KMS-11 (cell line): ENCODE data around the gene C1QL1.

Experiments used
- H2AFZ ChIP-seq: fragments of 200-600 bp; sonication (generic); 2 replicates; pipeline ENCODE4 v1.6.1; 2016; ENCODE audit warnings: antibody characterized with exemption, mixed run types, low read depth
- H3K27ac ChIP-seq: fragments of 200-600 bp; sonication (generic); 2 replicates; pipeline ENCODE4 v1.6.1; 2016; ENCODE audit warnings: mild to moderate bottlenecking, mixed run types
- H3K27me3 ChIP-seq: fragments of 200-600 bp; sonication (generic); 2 replicates; pipeline ENCODE4 v1.6.1; 2017; ENCODE audit warnings: mild to moderate bottlenecking, low read depth, mixed run types, moderate library complexity; ENCODE audit not compliant: insufficient read depth
- H3K36me3 ChIP-seq: fragments of 200-600 bp; sonication (generic); 2 replicates; pipeline ENCODE4 v1.6.1; 2017; ENCODE audit warnings: mild to moderate bottlenecking, mixed run types; ENCODE audit not compliant: insufficient read depth
- H3K4me1 ChIP-seq: fragments of 200-600 bp; sonication (generic); 2 replicates; pipeline ENCODE4 v1.6.1; 2016; ENCODE audit warnings: mild to moderate bottlenecking, low read depth, mixed run types; ENCODE audit not compliant: poor library complexity, severe bottlenecking
- H3K4me2 ChIP-seq: fragments of 200-600 bp; sonication (generic); 2 replicates; pipeline ENCODE4 v1.7.0; 2016; ENCODE audit warnings: mild to moderate bottlenecking, mixed run types
- H3K4me3 ChIP-seq: fragments of 200-600 bp; sonication (generic); IDR thresholded peaks from 2 replicates; pipeline ENCODE4 v1.6.1; 2017; ENCODE audit warnings: low read depth, low read length, mixed read lengths; ENCODE audit not compliant: insufficient read depth
- H3K79me2 ChIP-seq: fragments of 200-600 bp; sonication (generic); 2 replicates; pipeline ENCODE4 v1.6.1; 2016; ENCODE audit warnings: low read depth, mixed run types; ENCODE audit not compliant: insufficient read depth
- H3K9ac ChIP-seq: fragments of 200-600 bp; sonication (generic); 2 replicates; pipeline ENCODE4 v1.6.1; 2016; ENCODE audit warnings: mild to moderate bottlenecking, mixed run types
- H4K20me1 ChIP-seq: fragments of 200-600 bp; sonication (generic); 2 replicates; pipeline ENCODE4 v1.6.1; 2016; ENCODE audit warnings: mild to moderate bottlenecking, mixed run types; ENCODE audit not compliant: insufficient read depth
- TF ChIP-seq, protein P1 (sequence below): fragments of 200-600 bp; sonication (generic); conservative IDR thresholded peaks from 2 replicates; pipeline ENCODE4 v1.6.1; 2017; ENCODE audit warnings: low read depth, mild to moderate bottlenecking, antibody characterized with exemption, low read length, moderate library complexity, mixed read lengths

C1QL1 gene

DNA sequence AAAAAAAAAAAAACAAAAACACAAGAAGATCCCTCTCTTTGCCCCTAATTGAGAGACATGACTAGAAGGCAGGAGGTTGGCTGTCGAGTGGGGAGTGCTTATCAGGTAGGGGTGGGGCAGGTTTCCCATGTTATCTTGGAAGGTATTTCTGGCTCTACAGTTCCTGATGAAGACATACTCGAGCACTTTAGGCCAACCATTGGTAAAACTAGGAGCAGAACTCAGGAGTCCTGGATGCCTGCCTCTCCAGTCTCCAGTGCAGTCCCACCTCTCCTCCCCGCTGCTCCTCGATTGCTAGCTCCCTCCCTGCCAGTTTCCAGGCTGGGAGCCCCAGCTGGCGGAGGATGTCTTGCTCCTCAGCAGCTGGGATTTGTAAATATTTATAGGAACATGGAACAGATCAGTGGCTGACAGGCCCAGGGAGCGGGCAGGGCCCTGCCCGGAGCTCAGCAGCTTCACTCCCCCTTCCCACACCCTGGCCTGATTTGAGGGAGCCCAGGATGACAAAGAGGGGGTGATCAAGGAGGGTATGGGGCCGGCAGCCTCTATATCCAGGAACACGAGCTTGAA, 11.4 kb upstream of the C1QL1 start:
- no peak overlapping the region for H3K27ac ChIP-seq
- no peak overlapping the region for H3K4me2 ChIP-seq
- H3K4me1 ChIP-seq: no peaks in the 10 kb centered on the region
- H4K20me1 ChIP-seq: no peaks in the 10 kb centered on the region
- H3K79me2 ChIP-seq: no peaks in the 10 kb centered on the region
- no peak overlapping the region for H2AFZ ChIP-seq
- peaks cover 73% of the 10 kb centered on the region for H3K27me3 ChIP-seq
- H3K9ac ChIP-seq: no peak overlapping the region
- no peaks in the 10 kb centered on the region for H3K36me3 ChIP-seq
- TF ChIP-seq, protein P1, sequence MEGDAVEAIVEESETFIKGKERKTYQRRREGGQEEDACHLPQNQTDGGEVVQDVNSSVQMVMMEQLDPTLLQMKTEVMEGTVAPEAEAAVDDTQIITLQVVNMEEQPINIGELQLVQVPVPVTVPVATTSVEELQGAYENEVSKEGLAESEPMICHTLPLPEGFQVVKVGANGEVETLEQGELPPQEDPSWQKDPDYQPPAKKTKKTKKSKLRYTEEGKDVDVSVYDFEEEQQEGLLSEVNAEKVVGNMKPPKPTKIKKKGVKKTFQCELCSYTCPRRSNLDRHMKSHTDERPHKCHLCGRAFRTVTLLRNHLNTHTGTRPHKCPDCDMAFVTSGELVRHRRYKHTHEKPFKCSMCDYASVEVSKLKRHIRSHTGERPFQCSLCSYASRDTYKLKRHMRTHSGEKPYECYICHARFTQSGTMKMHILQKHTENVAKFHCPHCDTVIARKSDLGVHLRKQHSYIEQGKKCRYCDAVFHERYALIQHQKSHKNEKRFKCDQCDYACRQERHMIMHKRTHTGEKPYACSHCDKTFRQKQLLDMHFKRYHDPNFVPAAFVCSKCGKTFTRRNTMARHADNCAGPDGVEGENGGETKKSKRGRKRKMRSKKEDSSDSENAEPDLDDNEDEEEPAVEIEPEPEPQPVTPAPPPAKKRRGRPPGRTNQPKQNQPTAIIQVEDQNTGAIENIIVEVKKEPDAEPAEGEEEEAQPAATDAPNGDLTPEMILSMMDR: no peak
- no peak overlapping the region for H3K4me3 ChIP-seq

DNA sequence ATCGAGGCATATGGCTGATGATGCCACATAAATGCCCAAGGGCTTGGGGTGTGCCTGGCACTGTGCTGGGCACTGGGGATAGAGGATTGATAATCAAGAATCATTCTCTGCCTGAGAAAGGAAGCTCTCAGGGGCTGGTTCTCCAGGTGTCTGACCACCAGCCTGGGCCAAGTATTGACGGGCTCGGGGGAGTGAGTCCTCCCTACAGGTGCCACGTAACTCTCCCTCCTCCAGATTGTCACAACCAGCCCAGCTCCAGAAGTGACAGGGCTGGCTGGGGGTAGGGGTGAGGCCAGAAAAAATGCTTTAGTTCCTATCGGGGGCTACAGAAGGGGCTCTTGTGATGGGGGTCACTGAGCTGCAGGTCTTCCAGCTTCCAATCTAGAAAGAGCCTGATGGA, 10.7 kb upstream of the C1QL1 start:
- TF ChIP-seq, protein P1: no peak
- Histone ChIP-seq H3K4me1 (no peaks in the 10 kb centered on the region), H4K20me1 (no peaks in the 10 kb centered on the region), H3K79me2 (no peaks in the 10 kb centered on the region), H3K9ac (no peak overlapping the region), H3K4me2 (no peak overlapping the region), H3K36me3 (no peaks in the 10 kb centered on the region), H3K27ac (no peak overlapping the region), H2AFZ (no peak overlapping the region), H3K4me3 (no peak overlapping the region), H3K27me3 (peaks cover 77% of the 10 kb centered on the region)

DNA sequence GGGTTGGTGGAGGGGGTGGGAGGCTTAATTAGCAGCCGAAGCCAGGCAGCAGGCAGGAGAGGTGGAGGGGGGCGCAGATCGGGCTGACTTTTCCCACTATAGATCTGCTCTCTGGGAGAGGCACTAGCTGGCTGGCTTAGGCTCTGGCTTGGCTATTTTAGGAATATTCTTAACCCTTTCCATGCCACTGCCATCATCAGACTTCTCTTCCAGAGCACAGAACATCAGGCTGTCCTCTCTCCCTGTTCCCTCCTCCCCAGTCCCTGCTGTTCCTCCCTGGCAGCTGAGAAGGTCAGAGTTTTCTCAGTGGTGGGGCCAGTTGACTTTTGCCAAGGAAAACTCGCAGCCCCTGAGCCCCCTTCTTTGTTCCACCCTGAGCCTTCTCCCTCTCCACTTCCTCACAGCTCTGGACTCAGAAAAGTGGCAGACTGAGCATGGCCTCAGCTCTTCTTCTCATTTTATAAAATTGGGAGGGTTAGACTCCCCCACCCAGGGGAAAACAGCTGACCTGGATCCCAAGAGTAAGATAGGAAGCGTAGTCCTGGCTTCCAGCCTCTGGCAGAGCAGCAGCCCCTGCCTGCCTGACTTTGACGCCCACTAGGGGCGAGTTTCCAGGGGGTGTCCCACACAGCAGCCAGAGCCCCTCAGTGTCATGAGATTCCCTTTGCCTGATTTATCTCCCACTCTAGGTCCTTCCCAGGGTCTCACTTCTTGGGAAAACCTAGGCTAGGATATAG, 9.9 kb upstream of the C1QL1 start:
- Histone ChIP-seq H3K36me3 (no peaks in the 10 kb centered on the region), H3K9ac (no peak overlapping the region), H3K27ac (no peak overlapping the region), H2AFZ (no peak overlapping the region), H3K27me3 (peaks cover 85% of the 10 kb centered on the region), H3K4me1 (no peaks in the 10 kb centered on the region), H3K4me2 (no peak overlapping the region), H3K79me2 (no peaks in the 10 kb centered on the region), H4K20me1 (no peaks in the 10 kb centered on the region), H3K4me3 (no peak overlapping the region)
- TF ChIP-seq, protein P1: no peak

DNA sequence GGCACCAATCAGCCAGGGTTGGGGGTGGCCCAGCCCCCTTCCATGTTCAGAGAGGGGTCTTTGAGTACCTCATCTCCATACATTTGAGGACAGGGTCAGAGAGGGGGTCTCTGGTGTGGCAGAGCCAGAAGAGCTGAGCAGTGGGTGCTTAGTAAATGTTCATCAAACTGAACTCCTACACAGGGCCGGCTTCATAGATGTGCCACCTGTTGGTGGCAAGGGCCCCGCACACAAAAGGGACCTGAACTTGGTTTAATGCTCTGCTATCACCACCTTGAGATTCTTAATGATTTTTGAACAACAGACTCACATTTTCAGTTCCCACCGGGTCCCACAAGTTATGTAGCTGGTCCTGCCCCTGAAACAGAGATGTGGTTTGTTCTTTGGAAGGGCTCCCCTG, 9.0 kb upstream of the C1QL1 start:
- TF ChIP-seq, protein P1: no peak; the same call in 1 of the 2 replicates
- H3K36me3 ChIP-seq: no peaks in the 10 kb centered on the region
- H2AFZ ChIP-seq: no peak overlapping the region
- H4K20me1 ChIP-seq: no peaks in the 10 kb centered on the region
- no peaks in the 10 kb centered on the region for H3K4me1 ChIP-seq
- no peak overlapping the region for H3K27ac ChIP-seq
- H3K9ac ChIP-seq: no peak overlapping the region
- H3K4me2 ChIP-seq: no peak overlapping the region
- H3K79me2 ChIP-seq: no peaks in the 10 kb centered on the region
- peaks cover 89% of the 10 kb centered on the region for H3K27me3 ChIP-seq
- no peak overlapping the region for H3K4me3 ChIP-seq
